Kidney (tissue), 14 donors: ENCODE data around the gene RIN3. TPM values are rescaled to one million over a fixed set of nuclear protein-coding genes. Genes with fewer than 3 reads are reported as not detected.

Experiments used
- DNase-seq, 5 donors: peaks; one replicate each; pipeline ENCODE4 v3.0.0-alpha.2; 2013 to 2020
- FAIRE-seq: peaks from 2 replicates; lab custom pipeline; 2012; peaks lifted over from hg19 to GRCh38; lab: Jason Lieb, UNC
- H3K27ac ChIP-seq, 2 donors: one replicate each; pipeline ENCODE4 v1.7.0; 2013; ENCODE audit warnings: low read depth in 2 of 2, low read length in 2 of 2, inconsistent platforms in 1 of 2
- H3K27me3 ChIP-seq: one replicate; pipeline ENCODE4 v1.7.1; 2013; ENCODE audit warnings: low read length, inconsistent platforms; ENCODE audit not compliant: control insufficient read depth, insufficient read depth
- H3K36me3 ChIP-seq, 3 donors: one replicate each; pipeline versions ENCODE4 v1.7.0 to v1.7.1; 2013; ENCODE audit warnings: low read length in 3 of 3, control low read depth in 1 of 3, inconsistent platforms in 1 of 3; ENCODE audit not compliant: insufficient read depth in 3 of 3, control insufficient read depth in 2 of 3
- H3K4me1 ChIP-seq, 3 donors: one replicate each; pipeline versions ENCODE4 v1.7.0 to v1.7.1; 2013; ENCODE audit warnings: low read length in 3 of 3, inconsistent platforms in 1 of 3, low read depth in 1 of 3; ENCODE audit not compliant: control insufficient read depth in 2 of 3, insufficient read depth in 2 of 3
- H3K4me3 ChIP-seq, 3 donors: one replicate each; pipeline versions ENCODE4 v1.7.0 to v1.8.1; 2013; ENCODE audit warnings: low read length in 3 of 3, control low read depth in 1 of 3, inconsistent platforms in 1 of 3
- H3K9ac ChIP-seq, 3 donors: one replicate each; pipeline versions ENCODE4 v1.7.0 to v1.7.1; 2013; ENCODE audit warnings: low read length in 3 of 3, control low read depth in 1 of 3, inconsistent platforms in 1 of 3
- H3K9me3 ChIP-seq, 3 donors: one replicate each; pipeline versions ENCODE4 v1.7.0 to v1.7.1; 2013; ENCODE audit warnings: low read length in 3 of 3, control low read depth in 1 of 3, inconsistent platforms in 1 of 3; ENCODE audit not compliant: control insufficient read depth in 2 of 3, insufficient read depth in 1 of 3
- intact Hi-C: fragments of 100-400 bp; cut with DNase I; formaldehyde crosslinking; loops from one replicate; pipeline ENCODE4 v1.11.1; 2022
- polyA plus RNA-seq: library from polyadenylated mRNA; stranded (reverse); fragments of 350-450 nt; fragmentation: Illumina TruSeq; extraction: RNeasy Lipid Tissue Mini Kit (QIAGEN cat#74804); gene quantifications from one replicate; pipeline ENCODE4 v1.2.3, GENCODE V29; 2014; ENCODE audit warnings: low read depth, low replicate concordance; ENCODE audit not compliant: insufficient read depth
- total RNA-seq: library from RNA; stranded (reverse); fragmentation: NEBNext Ultra II Directional; extraction: Animal tissue kit (Norgen Biotek cat#: 25700); gene quantifications from one replicate; pipeline ENCODE4 v1.2.1, GENCODE V29; 2021
- TF ChIP-seq, protein P1 (sequence below): IDR thresholded peaks from 3 replicates; pipeline ENCODE4 v1.5.1; 2012; ENCODE audit warnings: mild to moderate bottlenecking, moderate library complexity, borderline replicate concordance; ENCODE audit not compliant: insufficient read depth; ENCODE audit errors: extremely low read depth
- donor health status: control.
- donor health status: control.
- donor health status: control.
- donor health status: control.
- donor health status: control.
- donor health status: DM: yes; HTN: yes; CAD: no.
- donor health status: Normal renal cell carcinoma (clear cell type).

Gene RIN3
- total and polyA plus RNA-seq, 2 donors from 2014 or later: 7.1 to 30.4 TPM

DNA sequence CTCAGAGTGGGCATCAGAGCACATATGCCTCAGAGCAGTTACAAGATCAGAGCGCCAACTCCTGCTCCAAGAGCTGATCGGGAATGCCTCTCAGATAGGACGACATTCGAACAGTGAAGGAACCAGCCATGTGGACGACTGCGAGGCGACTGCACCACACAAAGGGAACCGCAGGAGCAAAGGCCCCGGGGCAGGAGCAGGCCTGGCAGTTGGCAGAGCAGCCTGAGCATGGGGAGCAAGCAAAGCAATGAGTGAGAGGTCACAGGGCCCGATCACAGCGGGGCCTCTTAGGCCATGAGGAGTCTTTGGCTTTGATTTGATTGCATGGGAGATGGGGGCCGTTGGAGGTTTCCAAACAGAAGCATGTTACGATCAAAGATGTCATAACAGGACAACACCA lies 144.6 kb downstream of the RIN3 start:
- TF ChIP-seq, protein P1, sequence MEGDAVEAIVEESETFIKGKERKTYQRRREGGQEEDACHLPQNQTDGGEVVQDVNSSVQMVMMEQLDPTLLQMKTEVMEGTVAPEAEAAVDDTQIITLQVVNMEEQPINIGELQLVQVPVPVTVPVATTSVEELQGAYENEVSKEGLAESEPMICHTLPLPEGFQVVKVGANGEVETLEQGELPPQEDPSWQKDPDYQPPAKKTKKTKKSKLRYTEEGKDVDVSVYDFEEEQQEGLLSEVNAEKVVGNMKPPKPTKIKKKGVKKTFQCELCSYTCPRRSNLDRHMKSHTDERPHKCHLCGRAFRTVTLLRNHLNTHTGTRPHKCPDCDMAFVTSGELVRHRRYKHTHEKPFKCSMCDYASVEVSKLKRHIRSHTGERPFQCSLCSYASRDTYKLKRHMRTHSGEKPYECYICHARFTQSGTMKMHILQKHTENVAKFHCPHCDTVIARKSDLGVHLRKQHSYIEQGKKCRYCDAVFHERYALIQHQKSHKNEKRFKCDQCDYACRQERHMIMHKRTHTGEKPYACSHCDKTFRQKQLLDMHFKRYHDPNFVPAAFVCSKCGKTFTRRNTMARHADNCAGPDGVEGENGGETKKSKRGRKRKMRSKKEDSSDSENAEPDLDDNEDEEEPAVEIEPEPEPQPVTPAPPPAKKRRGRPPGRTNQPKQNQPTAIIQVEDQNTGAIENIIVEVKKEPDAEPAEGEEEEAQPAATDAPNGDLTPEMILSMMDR: no peak
- DNase-seq (no peak), FAIRE-seq (no peak)
- Histone ChIP-seq H3K27me3 (no peaks in the 10 kb centered on the region), H3K4me1 (peaks cover 0 to 6% (median 0%) of the 10 kb centered on the region in 3 donors), H3K27ac (no peak overlapping the region), H3K9ac (no peak overlapping the region), H3K36me3 (no peaks in the 10 kb centered on the region), H3K9me3 (no peaks in the 10 kb centered on the region), H3K4me3 (no peak overlapping the region)
- intact Hi-C loops: no loop called here

- H3K36me3 ChIP-seq: no peaks in the 10 kb centered on the region
- H3K4me3 ChIP-seq: no peak overlapping the region
- no peaks in the 10 kb centered on the region for H3K9me3 ChIP-seq
- DNase-seq: no peak
- H3K9ac ChIP-seq: no peak overlapping the region
- H3K27me3 ChIP-seq: no peaks in the 10 kb centered on the region
- no peak for FAIRE-seq
- TF ChIP-seq, protein P1: no peak
- peaks cover 0 to 6% (median 0%) of the 10 kb centered on the region in 3 donors for H3K4me1 ChIP-seq
- intact Hi-C loops: no loop called here
- no peak overlapping the region for H3K27ac ChIP-seq
Observed at GRCh38 chr14:92658684-92659083, 145.1 kb downstream of the RIN3 start.

DNA sequence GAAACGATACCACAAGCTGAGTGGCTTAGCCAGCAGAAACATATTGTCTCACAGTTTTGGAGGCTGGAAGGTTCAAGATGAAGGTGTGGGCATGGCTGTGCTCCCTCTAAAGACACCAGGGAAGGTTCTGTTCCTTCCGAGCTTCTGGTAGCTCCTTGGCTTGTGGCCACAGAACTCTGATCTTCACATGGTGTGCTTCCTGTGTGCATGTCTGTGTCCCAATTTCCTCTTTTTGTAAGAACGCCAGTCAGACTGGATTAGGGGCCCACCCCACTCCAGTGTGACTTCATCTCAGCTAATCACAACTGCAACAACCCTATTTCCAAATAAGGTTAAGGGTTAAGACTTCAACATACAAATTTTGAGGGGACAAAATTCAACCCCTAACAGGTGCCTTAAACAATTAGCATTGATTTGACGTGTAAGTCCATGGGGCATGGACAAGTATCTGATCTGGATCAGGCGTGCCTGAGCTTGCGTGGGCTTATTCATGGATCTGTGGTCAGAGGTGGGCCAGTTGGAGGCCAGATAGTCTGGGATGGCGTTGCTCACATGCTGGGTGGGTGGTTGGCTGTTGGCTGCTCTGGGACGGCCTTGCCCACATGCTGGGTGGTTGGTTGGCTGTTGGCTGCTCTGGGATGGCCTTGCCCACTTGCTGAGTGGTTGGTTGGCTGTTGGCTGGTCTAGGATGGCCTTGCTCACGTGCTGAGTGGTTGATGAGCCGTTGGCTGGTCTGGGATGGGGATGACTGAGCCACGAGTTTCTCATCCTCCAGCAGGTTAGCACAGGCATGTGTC lies 146.4 kb downstream of the RIN3 start:
- no peak overlapping the region for H3K4me3 ChIP-seq
- H3K27me3 ChIP-seq: no peaks in the 10 kb centered on the region
- intact Hi-C loops: no loop called here
- TF ChIP-seq, protein P1: no peak
- DNase-seq (peak in 1 of 5 donors; percentile 51), FAIRE-seq (no peak)
- H3K9me3 ChIP-seq: no peaks in the 10 kb centered on the region
- H3K9ac ChIP-seq: no peak overlapping the region
- peak overlapping the region in 1 of 2 donors; percentile 36 for H3K27ac ChIP-seq
- H3K4me1 ChIP-seq: peaks cover 0 to 6% (median 0%) of the 10 kb centered on the region in 3 donors
- no peaks in the 10 kb centered on the region for H3K36me3 ChIP-seq
